ENCODE measurements around the gene SCFD2.
"Not testable (repeated sequence)": the region's sequence is repeated elsewhere in the genome, so short reads cannot be mapped to it uniquely, and the experiment has no call there.

Gene SCFD2

GRCh38 chr4:53189011-53189410, 176.8 kb downstream of the SCFD2 start:
- DNase-seq (ENCODE audit: low spot score), result no peak

- DNase-seq (ENCODE audit: low spot score), result no peak
Observed at GRCh38 chr4:53186714-53187358, 179.0 kb downstream of the SCFD2 start.

- DNase-seq (ENCODE audit: low spot score), result no peak
Observed at GRCh38 chr4:53185869-53186585, 179.8 kb downstream of the SCFD2 start.

GRCh38 chr4:53183754-53184153, 182.1 kb downstream of the SCFD2 start:
- no peak for DNase-seq (ENCODE audit: low spot score)

- not testable (repeated sequence) for DNase-seq (ENCODE audit: low spot score)
Observed at GRCh38 chr4:53177751-53178150, 188.1 kb downstream of the SCFD2 start.

- DNase-seq (ENCODE audit: low spot score), result no peak
Observed at GRCh38 chr4:53175640-53176039, 190.2 kb downstream of the SCFD2 start.

GRCh38 chr4:53174823-53175222, 191.0 kb downstream of the SCFD2 start:
- no peak for DNase-seq (ENCODE audit: low spot score)

- no peak for DNase-seq (ENCODE audit: low spot score)
Observed at GRCh38 chr4:53173576-53173975, 192.3 kb downstream of the SCFD2 start.

GRCh38 chr4:53171797-53172196, 194.1 kb downstream of the SCFD2 start:
- DNase-seq (ENCODE audit: low spot score), result no peak

GRCh38 chr4:53169695-53170617, 195.9 kb downstream of the SCFD2 start:
- no peak for DNase-seq (ENCODE audit: low spot score)

GRCh38 chr4:53168228-53168627, 197.6 kb downstream of the SCFD2 start:
- no peak for DNase-seq (ENCODE audit: low spot score)

- no peak for DNase-seq (ENCODE audit: low spot score)
Observed at GRCh38 chr4:53162969-53163368, 202.9 kb downstream of the SCFD2 start.

GRCh38 chr4:53161787-53162433, 204.0 kb downstream of the SCFD2 start:
- DNase-seq (ENCODE audit: low spot score), result no peak

GRCh38 chr4:53161051-53161786, 204.6 kb downstream of the SCFD2 start:
- DNase-seq (ENCODE audit: low spot score), result peak; percentile 9

- no peak for DNase-seq (ENCODE audit: low spot score)
Observed at GRCh38 chr4:53156896-53157295, 209.0 kb downstream of the SCFD2 start.

GRCh38 chr4:53152467-53152866, 213.4 kb downstream of the SCFD2 start:
- DNase-seq (ENCODE audit: low spot score), result no peak

GRCh38 chr4:53151489-53151788, 214.4 kb downstream of the SCFD2 start:
- no peak for DNase-seq (ENCODE audit: low spot score)

GRCh38 chr4:53150631-53151488, 215.0 kb downstream of the SCFD2 start:
- DNase-seq (ENCODE audit: low spot score), result no peak

GRCh38 chr4:53147711-53148110, 218.2 kb downstream of the SCFD2 start:
- no peak for DNase-seq (ENCODE audit: low spot score)

GRCh38 chr4:53147197-53147596, 218.7 kb downstream of the SCFD2 start:
- no peak for DNase-seq (ENCODE audit: low spot score)

- no peak for DNase-seq (ENCODE audit: low spot score)
Observed at GRCh38 chr4:53141308-53141707, 224.6 kb downstream of the SCFD2 start.

Data from globus pallidus (tissue), 1 donor.